ENCODE data around the gene ZFYVE21. TPM values are rescaled to one million over a fixed set of nuclear protein-coding genes. Genes with fewer than 3 reads are reported as not detected.

The ZFYVE21 gene
- 10 to 100 TPM; 16.9 to 17.2 TPM for total RNA-seq

DNA sequence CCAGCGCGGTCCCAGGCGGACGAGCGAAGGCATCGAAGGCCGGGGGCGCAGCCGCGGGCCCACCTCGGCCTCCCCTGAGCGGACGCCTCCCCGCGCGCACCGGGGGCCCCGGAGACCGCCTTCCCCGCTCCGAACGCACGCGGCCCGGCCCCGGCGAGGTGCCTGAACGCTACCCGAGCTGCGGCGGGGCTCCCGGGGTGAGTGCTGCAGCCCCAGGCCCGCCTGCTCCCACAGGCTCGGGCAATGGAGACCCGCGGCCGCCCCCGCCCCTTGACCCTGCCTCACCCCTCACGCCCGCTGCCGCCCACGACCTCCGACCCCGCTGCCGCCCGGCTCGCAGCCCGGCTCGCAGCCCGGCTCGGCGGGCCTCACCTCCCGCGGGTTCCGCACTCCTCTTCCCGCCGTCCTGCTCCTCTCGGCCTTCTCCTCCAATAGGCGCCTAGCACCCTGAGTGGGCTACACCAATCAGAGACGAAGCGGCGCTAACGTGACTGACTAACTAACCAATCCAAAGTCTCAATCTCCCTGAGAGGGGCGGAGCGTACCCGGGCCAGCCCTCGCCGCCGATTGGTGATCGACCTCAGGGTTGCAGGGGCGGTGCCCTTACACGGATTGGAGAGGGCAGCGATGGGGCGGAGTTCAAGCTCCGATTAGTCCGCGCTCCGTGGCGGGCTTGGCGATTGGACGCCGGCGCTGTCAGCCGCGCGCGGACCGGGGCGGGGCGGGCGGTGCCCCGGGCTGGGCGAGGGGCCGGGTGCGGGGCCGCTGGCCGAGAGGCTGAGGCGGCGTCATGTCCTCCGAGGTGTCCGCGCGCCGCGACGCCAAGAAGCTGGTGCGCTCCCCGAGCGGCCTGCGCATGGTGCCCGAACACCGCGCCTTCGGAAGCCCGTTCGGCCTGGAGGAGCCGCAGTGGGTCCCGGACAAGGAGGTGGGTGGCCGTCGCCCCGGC is at the start of gene ZFYVE21, which contains the start of gene XRCC3:
Gene ZFYVE21 (plus strand): TSS at position 759 of the 949 bp plus-strand sequence. CDS start 32 bp downstream, at position 791.
Gene XRCC3 (minus strand): TSS at position 400 of the 949 bp plus-strand sequence. CDS start 4,364 bp downstream, outside the sequence.
- H3K27me3 Mint-ChIP-seq = no peaks in the 10 kb centered on the region
- H3K36me3 Mint-ChIP-seq (ENCODE audit: low read depth) = peaks cover 3% of the 10 kb centered on the region
- no peaks in the 10 kb centered on the region for H3K9me3 Mint-ChIP-seq
- peak within 1 kb of the TSS; percentile 96 for H3K27ac Mint-ChIP-seq
- ChIA-PET CTCF (interaction anchor here (0.6 to 1.5 kb wide), 4 partner anchors 11 to 956 kb away, joined by 3 read pairs; no protein-coding TSS in a partner anchor), POLR2A (no interaction called here)
- peaks cover 70% of the 10 kb centered on the region for H3K4me1 Mint-ChIP-seq
- peak within 1 kb of the TSS; percentile 97 for H3K4me3 Mint-ChIP-seq
- DNase-seq = peak; percentile 100

DNA sequence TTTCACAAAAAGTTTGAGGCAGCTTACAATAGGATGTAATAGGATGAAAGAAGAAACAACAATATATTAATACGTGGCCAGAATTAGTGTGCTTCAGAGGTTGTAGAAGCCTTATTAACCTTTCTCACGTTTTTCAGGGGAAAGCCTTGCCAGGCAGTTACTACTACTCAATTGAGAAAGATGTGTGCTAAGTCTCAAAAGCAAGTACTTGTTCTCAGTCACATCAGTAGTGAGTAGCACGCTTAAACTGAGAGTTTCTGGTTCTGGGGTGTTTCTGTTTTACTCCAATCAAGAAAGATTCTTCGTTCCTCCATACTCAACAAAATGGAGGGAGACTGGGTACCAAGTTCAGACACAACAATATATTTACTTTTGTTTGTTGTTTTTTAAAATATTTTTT is 47.9 kb upstream of the ZFYVE21 start:
- H3K27ac Mint-ChIP-seq = no peak overlapping the region
- POLR2A ChIA-PET = no interaction called here

GRCh38 chr14:103668117-103668516 is 47.5 kb upstream of the ZFYVE21 start:
- CTCF ChIA-PET = interaction anchor here (0.6 to 0.7 kb wide), 3 partner anchors 16 to 1073 kb away, joined by 3 read pairs; no protein-coding TSS in a partner anchor
- Mint-ChIP-seq H3K4me3 (no peak overlapping the region), H3K27ac (no peak overlapping the region), H3K9me3 (no peaks in the 10 kb centered on the region), H3K4me1 (no peaks in the 10 kb centered on the region), H3K36me3 (ENCODE audit: low read depth) (peaks cover 34% of the 10 kb centered on the region), H3K27me3 (no peaks in the 10 kb centered on the region)
- POLR2A ChIA-PET = no interaction called here
- no peak for DNase-seq

More for the DNA sequence above, 47.9 kb upstream of the ZFYVE21 start:
- no peak overlapping the region for H3K4me3 Mint-ChIP-seq
- H3K27me3 Mint-ChIP-seq = no peaks in the 10 kb centered on the region
- no peaks in the 10 kb centered on the region for H3K9me3 Mint-ChIP-seq
- H3K36me3 Mint-ChIP-seq (ENCODE audit: low read depth) = peaks cover 30% of the 10 kb centered on the region
- CTCF ChIA-PET = interaction anchor here (0.6 to 1.5 kb wide), 5 partner anchors 11 to 1073 kb away, joined by 3 to 4 read pairs (median 3); no protein-coding TSS in a partner anchor
- no peaks in the 10 kb centered on the region for H3K4me1 Mint-ChIP-seq
- DNase-seq = no peak

- Mint-ChIP-seq H3K4me3 (no peak overlapping the region), H3K27ac (no peak overlapping the region), H3K4me1 (no peaks in the 10 kb centered on the region), H3K27me3 (no peaks in the 10 kb centered on the region), H3K36me3 (ENCODE audit: low read depth) (peaks cover 37% of the 10 kb centered on the region), H3K9me3 (no peaks in the 10 kb centered on the region)
- CTCF ChIA-PET = interaction anchor here (0.9 kb wide), 1 partner anchor 16 kb away, joined by 3 read pairs; no protein-coding TSS in a partner anchor
- DNase-seq = no peak
- POLR2A ChIA-PET = no interaction called here
These were observed 46.2 kb upstream of the ZFYVE21 start for GRCh38 chr14:103669370-103669769.

DNA sequence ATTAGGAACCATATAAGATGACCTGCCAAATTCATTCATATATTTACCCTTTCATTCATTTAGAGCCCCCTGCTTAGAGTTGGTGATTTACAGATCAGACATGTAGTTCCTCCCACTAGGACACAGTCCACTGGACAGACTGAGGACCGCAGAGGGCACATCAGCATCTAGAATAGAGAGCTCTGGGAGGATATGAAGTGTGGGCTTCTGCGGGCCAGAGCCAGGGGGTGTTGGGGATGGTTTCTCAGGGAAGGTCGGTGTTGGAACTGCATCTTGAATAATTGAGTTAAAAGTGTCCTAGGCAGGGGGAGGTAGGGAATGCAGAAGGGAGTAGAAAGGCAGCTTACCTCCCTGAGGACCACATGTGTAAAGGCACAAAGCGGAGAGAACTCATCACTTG is 43.7 kb upstream of the ZFYVE21 start:
- CTCF ChIA-PET = no interaction called here
- DNase-seq = no peak
- Mint-ChIP-seq H3K9me3 (no peaks in the 10 kb centered on the region), H3K4me3 (no peak overlapping the region), H3K27ac (no peak overlapping the region), H3K27me3 (no peaks in the 10 kb centered on the region), H3K4me1 (no peaks in the 10 kb centered on the region), H3K36me3 (ENCODE audit: low read depth) (peaks cover 40% of the 10 kb centered on the region)
- POLR2A ChIA-PET = interaction anchor here (0.6 kb wide), 1 partner anchor 287 kb away, joined by 3 read pairs; no protein-coding TSS in a partner anchor

GRCh38 chr14:103675957-103676356 is 39.7 kb upstream of the ZFYVE21 start:
- Mint-ChIP-seq H3K4me3 (no peak overlapping the region), H3K36me3 (ENCODE audit: low read depth) (peaks cover 54% of the 10 kb centered on the region)
- CTCF ChIA-PET = no interaction called here

DNA sequence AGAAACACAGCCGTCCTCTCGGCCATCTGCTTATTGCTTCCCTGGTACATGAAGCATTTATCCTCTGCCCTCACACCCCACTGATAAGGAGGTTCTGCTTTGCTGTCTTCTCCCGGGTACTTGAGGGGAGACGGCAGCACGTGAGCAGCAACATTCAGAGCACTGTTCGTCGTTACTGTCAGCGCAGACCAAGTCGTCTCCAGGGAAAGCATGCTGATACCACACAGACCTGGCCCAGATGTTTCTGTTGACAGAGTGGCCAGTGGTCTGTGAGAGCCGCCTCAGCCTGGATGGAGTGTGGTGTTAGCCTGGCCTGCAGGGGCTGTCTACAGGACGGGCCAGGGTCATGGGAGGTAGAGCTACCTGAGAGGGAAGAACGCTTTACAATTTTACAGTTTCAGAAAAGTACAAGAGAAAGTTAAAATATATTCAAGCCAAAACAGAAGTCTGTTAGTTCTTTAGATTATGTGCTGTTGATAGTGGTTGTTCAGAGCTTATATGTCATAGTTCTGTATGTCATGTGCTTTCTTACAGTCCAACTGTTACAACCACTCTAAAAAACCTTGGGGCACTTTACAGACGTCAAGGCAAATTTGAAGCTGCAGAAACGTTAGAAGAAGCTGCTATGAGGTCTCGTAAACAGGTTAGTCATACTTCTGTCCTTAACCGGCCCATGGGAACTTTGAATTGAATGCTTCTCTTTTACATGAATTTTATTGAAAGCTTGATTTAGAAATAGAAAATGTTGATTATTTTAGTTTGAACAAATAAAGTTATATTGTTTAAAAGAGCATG is 38.5 kb upstream of the ZFYVE21 start:
- CTCF ChIA-PET = interaction anchor here (0.6 to 1.0 kb wide), 2 partner anchors 58 to 114 kb away, joined by 4 read pairs; no protein-coding TSS in a partner anchor
- Mint-ChIP-seq H3K27me3 (no peaks in the 10 kb centered on the region), H3K4me1 (no peaks in the 10 kb centered on the region), H3K36me3 (ENCODE audit: low read depth) (peaks cover 51% of the 10 kb centered on the region), H3K4me3 (no peak overlapping the region), H3K9me3 (no peaks in the 10 kb centered on the region), H3K27ac (no peak overlapping the region)
- POLR2A ChIA-PET = no interaction called here
- DNase-seq = no peak

More at GRCh38 chr14:103675957-103676356, 39.7 kb upstream of the ZFYVE21 start:
- POLR2A ChIA-PET = no interaction called here
- no peak for DNase-seq
- Mint-ChIP-seq H3K9me3 (no peaks in the 10 kb centered on the region), H3K27ac (no peak overlapping the region), H3K4me1 (no peaks in the 10 kb centered on the region), H3K27me3 (no peaks in the 10 kb centered on the region)

- CTCF ChIA-PET = interaction anchor here (0.5 to 1.4 kb wide), 5 partner anchors 8 to 1602 kb away, joined by 3 to 8 read pairs (median 3); no protein-coding TSS in a partner anchor
- H3K9me3 Mint-ChIP-seq = no peaks in the 10 kb centered on the region
- no peak overlapping the region for H3K4me3 Mint-ChIP-seq
- peak; percentile 53 for DNase-seq
- POLR2A ChIA-PET = no interaction called here
- no peaks in the 10 kb centered on the region for H3K27me3 Mint-ChIP-seq
- H3K4me1 Mint-ChIP-seq = no peaks in the 10 kb centered on the region
- H3K27ac Mint-ChIP-seq = peak overlapping the region; percentile 65
- peaks cover 38% of the 10 kb centered on the region for H3K36me3 Mint-ChIP-seq (ENCODE audit: low read depth)
These were observed 36.3 kb upstream of the ZFYVE21 start for GRCh38 chr14:103679351-103679750.

- POLR2A ChIA-PET = no interaction called here
- H3K36me3 Mint-ChIP-seq (ENCODE audit: low read depth) = peaks cover 38% of the 10 kb centered on the region
- no peak overlapping the region for H3K27ac Mint-ChIP-seq
These were observed 34.9 kb upstream of the ZFYVE21 start for GRCh38 chr14:103680491-103681231.

GRCh38 chr14:103683139-103683538 is 32.5 kb upstream of the ZFYVE21 start:
- ChIA-PET POLR2A (no interaction called here), CTCF (no interaction called here)
- no peaks in the 10 kb centered on the region for H3K4me1 Mint-ChIP-seq
- no peaks in the 10 kb centered on the region for H3K27me3 Mint-ChIP-seq
- no peaks in the 10 kb centered on the region for H3K9me3 Mint-ChIP-seq
- peaks cover 38% of the 10 kb centered on the region for H3K36me3 Mint-ChIP-seq (ENCODE audit: low read depth)
- no peak for DNase-seq
- H3K27ac Mint-ChIP-seq = no peak overlapping the region
- H3K4me3 Mint-ChIP-seq = no peak overlapping the region

More at GRCh38 chr14:103680491-103681231, 34.9 kb upstream of the ZFYVE21 start:
- Mint-ChIP-seq H3K4me3 (no peak overlapping the region), H3K9me3 (no peaks in the 10 kb centered on the region), H3K4me1 (no peaks in the 10 kb centered on the region), H3K27me3 (no peaks in the 10 kb centered on the region)
- DNase-seq = no peak
- CTCF ChIA-PET = interaction anchor here (0.7 to 1.4 kb wide), 4 partner anchors 19 to 113 kb away, joined by 3 to 4 read pairs (median 4); no protein-coding TSS in a partner anchor

GRCh38 chr14:103684471-103684870 is 31.1 kb upstream of the ZFYVE21 start:
- ChIA-PET POLR2A (no interaction called here), CTCF (no interaction called here)
- Mint-ChIP-seq H3K36me3 (ENCODE audit: low read depth) (peaks cover 33% of the 10 kb centered on the region), H3K4me1 (no peaks in the 10 kb centered on the region), H3K27ac (no peak overlapping the region), H3K9me3 (no peaks in the 10 kb centered on the region), H3K27me3 (no peaks in the 10 kb centered on the region), H3K4me3 (no peak overlapping the region)
- DNase-seq = no peak

DNA sequence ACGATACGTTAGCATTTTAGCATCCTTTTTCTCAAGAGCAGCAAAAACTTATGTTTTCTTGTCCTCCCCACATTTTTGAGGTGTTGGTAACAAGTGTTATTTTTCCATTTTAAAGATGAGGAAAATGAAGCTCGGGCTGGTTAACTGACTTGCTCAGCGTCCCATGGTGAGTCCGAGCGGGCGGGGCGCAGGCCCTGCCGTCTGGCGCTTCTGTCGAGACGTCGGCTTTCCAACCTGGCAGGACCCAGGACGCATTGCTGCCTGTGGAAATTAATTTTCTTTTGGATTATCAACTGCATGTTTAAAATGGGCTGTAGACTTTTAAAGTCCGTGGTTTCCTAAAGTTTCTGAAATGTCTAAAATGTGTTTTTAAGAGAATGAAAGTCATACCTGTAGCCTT is 30.7 kb upstream of the ZFYVE21 start:
- Mint-ChIP-seq H3K9me3 (no peaks in the 10 kb centered on the region), H3K4me1 (no peaks in the 10 kb centered on the region), H3K27me3 (no peaks in the 10 kb centered on the region), H3K36me3 (ENCODE audit: low read depth) (peaks cover 29% of the 10 kb centered on the region), H3K4me3 (no peak overlapping the region), H3K27ac (no peak overlapping the region)
- DNase-seq = no peak
- ChIA-PET POLR2A (no interaction called here), CTCF (interaction anchor here (0.9 kb wide), 1 partner anchor 16 kb away, joined by 3 read pairs; no protein-coding TSS in a partner anchor)

Measured in activated CD4-positive, alpha-beta T cell treated with anti-CD3 and anti-CD28 coated beads, Interleukin-2, amount 10 ng/mL, durations not matched to agents 7 days and 5 days (primary cell).